ENCODE measurements around the gene ZDHHC19.
A peak's percentile ranks its signal among the peaks of the same experiment; 100 is the strongest.
"Not testable (repeated sequence)": the region's sequence is repeated elsewhere in the genome, so short reads cannot be mapped to it uniquely, and the experiment has no call there.

Gene ZDHHC19

DNA sequence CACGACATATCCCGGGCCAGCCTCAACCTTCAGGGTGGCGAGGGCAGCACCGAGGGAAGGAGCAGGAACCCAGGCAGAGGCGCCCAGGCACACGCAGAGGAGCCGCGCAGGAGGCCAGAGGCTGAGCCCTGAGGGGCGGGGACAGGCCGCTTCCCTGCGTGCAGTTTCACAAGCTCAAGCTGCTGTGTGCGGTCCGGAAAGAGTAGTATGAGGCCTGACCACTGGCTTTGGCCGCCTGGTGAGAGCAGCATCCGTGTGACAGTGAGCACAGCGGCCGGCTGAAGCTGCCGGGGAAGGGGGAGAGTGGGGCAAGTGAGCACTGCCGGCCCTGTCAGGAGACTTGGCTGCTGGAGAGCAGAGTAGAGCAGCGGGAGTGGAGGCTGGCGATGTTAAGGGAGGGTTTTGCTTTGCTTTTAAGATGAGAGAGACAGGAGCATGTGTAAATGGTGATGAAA lies 8.7 kb downstream of the ZDHHC19 start:
- no peak for DNase-seq

DNA sequence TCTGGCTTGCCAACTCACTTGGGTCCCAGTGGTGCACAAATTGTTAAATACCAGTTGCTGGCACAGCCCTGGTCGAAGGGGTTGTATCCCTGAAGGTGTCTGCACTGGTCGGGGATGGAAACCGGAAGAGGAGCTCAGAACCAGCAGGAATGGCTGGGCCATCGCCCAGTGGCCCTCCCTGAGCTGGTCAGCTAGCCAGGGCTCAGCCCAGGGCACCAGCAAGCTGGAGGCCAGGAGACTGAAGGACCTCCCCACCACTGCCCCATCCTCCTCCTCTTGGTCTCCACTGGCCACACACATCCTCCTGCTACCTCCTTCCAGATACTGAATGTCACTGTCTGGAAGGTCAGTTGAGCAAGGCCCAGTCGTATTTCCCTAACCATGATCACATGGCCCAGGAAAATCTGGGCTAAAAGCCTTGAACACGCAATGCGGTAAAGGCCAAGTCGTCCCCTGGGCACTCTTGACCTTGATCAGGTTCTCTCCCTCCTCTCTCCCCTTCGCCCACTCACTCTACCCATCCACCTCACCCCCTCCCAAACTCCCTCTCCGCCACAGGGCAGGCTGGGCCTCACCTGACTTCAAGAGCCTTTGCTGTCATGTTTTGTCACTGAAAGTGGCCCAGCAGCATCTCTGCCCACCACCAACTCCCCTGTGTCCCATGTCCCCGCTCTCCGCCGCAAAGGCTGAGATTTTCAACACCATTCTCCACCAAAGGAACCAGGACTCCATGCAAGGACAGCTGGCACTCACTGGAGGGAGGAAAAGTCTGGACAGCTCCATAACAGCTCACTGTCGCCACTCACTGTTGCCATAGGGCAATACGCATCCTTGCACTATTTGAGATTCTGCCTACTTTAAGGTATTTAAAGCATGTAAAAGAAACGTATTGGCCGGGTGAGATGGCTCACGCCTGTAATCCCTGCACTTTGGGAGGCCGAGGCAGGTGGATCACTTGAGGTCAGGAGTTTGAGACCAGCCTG lies 12.1 kb downstream of the ZDHHC19 start:
- DNase-seq, result no peak

DNA sequence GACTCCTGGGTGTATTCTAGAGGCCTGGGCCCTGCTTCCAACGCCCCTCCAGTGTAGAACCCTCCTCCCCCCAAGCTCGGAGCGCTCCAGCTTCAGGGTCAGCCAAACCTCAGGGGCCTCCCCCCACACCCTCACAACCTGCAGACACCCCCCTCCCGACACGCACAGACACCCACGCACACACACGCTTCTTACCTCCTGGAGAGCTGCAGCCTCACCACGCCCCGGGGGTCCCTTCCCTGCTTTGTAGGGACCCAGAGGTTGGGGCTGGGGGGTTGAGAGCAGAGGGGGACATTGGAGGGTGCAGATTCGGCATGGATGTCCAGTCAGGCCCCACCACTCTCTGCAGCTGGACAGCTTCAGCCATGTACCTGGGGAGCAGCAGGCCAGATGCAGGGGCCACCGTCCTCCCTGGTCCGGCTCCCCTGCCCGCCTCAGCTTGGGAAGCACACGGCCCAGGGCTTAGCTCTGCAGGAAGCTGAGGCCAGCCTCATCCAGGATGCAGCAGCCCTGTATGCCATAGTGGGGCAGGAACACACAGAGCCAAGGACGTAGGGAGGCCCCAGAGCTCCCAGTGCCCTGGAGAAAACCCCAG lies 13.0 kb downstream of the ZDHHC19 start:
- no peak for DNase-seq

DNA sequence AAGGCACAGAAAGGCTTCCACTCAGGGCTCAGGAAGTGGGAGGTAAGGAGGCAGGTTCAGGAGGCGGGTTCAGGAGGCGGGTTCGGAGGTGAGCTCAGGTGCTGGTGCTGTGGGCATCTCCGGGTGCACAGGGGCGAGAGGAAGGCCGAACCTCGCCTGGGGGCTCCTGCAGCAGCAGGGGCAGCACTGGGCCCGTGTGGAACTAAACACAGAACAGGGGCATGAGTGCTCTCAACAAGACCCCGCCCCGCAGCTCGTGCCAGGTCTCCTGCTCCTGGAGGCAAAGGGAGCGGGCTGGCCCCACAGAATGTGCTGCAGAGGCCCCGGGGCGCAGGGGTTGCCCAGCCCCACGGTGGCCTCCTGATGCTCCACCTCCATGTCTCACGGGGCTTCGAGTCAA lies 13.7 kb downstream of the ZDHHC19 start:
- no peak for DNase-seq

DNA sequence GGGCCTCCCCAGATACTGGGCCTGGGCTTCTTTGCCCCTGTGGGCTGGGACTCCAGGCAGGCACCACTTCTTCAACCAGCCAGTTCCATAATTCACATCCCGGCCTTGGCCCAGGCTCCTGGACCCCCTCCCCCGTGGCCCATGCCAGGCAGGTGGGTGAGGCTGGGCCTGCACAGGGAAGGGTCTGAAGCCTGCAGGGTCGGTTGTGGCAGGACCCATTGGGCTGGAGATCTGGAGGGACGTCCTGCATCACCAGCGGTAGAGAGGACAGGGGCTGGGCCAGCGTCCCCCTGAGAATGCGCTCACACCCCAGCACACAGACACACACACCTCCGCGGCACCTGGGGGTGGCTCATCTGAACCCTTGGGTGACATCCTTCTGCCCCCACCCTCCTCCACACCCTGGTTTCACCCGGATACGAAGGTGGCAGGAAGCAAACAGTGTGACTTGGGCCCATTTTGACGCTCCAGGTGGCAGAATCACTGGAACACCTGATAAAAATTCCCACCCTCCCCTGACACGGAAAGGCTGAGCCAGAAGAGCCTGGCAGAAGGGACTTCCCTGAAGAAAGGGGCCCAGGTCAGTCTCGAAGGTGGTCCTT lies 15.4 kb downstream of the ZDHHC19 start:
- no peak for DNase-seq

DNA sequence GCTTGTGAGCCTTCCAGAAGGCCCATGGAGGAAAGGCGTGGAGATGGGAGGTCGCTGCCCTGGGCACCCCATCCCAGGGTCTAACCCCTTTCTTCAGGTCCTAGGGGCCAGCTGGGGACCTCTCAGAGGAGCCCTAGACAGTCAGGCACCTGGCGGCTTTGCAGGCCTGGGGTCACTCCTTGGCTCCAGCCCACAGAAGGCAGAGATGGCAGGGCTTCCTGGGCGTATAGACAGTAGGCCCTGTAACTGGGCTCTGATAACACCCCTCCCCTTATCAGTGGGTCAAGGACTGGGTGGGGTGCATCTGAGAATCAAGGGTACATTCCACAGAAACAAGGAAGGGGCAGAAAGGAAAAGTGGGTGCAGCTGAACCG lies 16.7 kb downstream of the ZDHHC19 start:
- DNase-seq, result no peak

DNA sequence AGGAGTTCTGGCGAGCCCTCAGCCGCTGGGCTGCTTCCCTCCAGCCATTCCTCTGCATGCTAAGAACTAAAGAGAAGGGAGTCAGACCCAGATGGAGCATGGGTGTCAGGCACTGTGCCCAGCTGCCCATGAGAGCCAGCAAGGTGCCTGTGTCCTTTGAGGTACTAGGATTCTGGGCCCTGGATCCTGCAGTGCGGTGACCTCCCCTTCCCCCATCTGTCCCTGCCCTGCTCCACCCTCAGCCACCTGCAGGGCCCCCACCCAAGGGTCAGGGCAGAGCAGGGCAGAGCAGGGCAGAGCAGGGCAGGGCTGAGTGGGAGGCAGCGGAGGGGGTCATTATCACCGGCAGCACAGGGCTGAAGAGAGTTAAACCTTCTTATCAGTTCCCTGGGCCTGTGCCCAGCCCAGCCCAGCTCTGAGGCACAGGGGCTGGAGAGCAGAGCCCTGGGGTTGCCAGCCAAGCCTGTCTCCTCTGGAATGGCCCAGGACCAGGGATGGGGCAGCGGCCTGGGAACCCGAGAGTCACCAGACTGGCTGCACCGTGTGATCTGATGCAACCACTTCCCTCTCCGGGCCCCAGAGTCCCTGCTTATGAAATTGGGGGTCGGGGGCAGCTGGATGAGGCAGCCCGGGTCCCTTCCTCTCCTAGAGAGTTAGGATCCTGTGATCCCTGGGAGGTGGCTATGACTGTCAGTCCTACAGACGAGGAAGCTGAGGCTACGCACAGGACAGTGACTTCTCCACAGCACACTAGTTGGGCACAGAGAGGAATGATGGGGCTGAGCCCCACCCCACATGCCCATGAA lies 17.3 kb downstream of the ZDHHC19 start:
- no peak for DNase-seq

DNA sequence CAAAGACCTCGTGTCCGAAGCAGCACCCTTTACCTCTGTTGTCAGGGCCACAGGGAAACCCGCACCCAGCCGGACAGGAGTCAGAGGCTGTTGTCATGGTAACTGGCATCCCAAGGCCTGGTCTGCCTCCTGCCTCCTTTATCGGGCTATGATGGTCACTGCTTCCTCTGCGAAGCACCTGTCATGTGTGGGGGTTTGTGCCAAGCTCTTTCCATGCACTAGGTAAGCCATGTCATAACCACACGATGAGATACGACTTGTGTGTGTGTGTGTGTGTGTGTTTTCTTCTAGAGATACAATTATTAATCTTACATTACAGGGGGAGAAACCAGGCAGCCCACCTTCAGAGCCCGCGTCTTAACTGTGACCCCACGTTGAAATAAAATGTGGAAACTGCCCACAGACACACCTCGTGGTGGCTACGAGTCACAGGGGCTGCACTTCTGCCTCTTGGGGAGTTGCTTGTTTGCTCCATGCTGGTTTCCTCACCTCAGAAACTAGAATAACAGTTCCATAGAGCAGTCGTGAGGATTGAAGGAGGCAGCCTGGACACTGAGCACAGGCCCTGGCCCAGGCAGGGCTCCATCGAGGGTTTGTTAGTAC lies 18.0 kb downstream of the ZDHHC19 start:
- no peak for DNase-seq

DNA sequence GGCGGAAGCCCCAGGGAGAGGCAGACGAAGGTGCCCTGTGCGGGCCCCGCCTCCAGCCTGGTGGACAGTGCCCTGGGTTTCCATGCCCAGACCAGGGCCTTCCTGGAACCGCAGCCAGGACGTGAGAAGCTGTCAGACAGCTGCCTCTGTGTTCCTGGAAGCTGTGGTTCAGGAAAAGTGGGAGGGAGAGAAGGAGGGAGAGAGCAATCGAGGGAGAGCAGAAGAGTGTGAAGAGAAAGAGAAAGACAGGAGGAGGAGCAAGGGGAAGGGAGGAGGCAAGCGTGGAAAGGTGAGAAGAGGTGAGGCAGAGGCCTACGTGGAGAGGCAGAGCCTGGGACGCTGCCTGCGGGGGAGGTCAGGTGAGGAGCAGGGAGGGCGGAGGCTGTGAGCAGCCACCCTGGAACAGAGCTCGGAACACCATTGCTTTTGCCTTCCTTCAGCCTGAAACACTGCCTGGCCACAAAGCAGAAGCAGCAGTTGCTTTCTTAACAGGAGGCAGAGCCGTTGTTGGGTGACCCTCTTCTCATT lies 18.6 kb downstream of the ZDHHC19 start:
- DNase-seq, result no peak

DNA sequence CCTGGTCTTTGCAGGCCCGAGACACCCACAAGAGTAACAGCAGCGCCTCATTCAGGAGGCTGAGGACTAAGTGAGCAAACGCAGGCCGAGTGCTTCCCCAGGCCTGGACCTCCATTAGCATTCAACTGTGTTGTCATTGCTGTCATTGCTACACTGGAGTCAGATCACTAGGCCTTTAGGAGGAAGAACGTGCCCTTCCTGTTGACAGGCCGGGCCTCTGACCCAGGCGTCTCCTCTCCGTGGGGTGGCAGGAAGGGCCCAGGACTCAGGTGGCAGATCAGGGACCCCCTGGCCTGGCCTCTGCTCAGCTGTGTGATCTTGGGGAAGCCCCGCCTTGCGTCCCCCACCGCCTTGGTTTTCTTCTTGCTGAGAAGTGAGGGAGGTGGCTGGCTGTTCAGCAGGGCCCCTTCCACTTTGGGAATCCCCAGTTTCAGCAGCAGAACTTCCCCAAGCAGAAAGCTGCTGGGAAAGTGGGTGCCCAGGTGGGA lies 19.1 kb downstream of the ZDHHC19 start:
- DNase-seq, result peak; percentile 68

DNA sequence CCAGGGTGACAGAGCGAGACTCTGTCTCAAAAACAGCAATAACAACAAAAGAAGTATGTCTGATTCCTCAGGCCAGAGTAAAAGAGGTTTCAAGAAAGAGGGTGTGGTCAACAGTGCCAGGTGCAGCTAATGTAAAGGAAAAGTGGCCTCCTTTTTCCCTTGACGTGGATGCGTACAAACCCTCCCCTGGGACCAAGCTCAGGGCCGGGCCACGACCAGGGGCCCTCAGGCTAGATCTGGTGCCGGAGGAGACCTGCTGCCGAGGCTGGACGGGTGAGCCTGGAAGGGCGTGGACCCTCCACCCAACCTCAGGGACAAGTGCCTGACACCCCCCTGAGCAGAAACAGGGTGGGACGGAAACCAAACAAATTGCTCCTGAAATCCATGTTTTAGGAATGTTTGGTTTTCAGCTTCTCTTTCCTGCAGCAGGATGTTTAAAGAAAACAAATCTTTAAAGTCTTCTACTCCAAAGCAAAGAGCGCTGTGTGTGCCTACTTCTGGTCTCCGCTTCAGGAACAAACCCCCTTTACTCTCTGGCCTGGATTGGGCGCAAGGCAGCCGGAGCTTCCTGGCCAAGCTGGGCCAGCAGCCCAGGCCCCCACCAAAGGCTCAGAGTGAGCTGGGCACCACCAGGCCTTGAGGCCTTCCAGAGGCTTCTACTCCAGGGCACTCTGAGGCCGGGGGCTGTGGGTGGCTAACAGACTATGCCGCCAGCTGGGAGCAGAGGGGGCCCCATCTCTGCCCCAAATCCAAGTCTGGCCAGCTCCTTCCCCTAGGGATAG lies 21.4 kb downstream of the ZDHHC19 start:
- DNase-seq, result no peak

DNA sequence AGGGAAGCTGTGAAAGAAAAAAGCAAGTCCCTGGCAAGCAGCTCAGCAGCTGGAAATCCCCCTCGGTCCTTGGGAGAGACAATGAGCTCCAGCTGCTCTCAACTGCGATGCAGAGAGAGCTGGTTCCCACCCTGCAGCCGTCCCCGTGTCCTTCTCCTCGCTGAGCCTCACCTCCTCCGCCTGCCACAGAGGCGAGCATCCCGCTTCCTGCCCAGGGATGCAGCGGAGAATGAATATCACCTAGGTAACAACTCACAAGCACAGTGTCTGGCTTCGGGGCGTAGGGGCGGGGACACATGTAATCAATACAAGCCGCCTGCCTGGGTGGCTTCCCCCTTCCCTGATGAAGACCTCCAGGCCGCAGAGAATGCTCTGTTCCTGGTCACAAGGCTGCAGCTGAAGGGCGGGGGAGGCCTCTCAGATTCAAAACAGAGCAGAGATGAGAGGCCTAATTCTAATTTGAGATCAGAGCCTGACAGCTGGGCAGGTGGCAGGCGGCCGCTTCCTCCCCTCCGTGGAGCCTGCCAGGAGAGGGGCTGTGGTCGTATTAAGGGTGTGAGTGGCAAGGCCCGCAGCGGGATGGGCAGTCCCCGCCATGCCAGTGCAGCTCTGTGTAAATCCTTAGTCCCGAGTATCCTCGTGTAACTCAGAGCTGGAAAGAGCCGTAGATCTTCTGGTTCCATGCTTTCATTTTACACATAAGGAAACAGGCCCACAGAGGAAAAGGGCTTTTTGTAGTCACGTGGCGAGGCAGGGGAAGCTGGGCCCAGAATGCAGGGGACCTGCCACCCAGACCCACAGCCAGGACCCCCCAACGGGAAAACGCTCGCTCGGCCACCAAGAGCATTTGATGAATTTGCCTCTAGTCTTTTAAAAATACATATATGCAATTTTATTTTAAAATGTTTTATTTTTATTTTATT lies 24.3 kb downstream of the ZDHHC19 start:
- DNase-seq, result no peak

DNA sequence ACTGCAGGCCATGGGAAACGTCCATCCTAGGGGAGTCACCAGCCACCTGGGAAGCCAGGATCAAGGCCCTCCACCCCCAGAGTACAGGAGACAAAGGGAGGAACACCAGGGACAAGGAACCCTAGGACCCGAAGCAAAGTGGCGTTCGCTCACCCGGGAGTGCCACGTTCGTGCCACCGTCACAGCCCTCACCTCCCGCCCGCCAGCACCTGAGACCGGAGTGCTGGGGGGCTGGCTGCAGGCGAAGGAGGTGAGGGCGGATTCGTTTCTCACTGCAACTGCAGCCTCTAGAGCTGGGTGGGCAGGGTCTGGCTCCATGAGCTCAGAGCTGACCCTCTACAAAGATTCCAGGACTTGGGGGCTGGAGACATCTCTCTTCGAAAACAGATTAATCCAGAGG lies 26.3 kb downstream of the ZDHHC19 start:
- no peak for DNase-seq

DNA sequence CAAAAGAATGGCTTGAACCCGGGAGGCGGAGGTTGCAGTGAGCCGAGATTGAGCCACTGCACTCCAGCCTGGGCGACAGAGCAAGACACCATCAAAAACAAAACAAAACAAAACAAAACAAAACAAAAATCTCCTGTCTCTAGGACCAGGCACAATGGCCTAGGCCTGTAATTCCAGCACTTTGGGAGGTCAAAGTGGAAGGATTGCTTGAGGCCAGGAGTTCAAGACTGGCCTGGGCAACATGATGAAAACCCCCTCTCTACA lies 27.1 kb downstream of the ZDHHC19 start:
- not testable (repeated sequence) for DNase-seq

DNA sequence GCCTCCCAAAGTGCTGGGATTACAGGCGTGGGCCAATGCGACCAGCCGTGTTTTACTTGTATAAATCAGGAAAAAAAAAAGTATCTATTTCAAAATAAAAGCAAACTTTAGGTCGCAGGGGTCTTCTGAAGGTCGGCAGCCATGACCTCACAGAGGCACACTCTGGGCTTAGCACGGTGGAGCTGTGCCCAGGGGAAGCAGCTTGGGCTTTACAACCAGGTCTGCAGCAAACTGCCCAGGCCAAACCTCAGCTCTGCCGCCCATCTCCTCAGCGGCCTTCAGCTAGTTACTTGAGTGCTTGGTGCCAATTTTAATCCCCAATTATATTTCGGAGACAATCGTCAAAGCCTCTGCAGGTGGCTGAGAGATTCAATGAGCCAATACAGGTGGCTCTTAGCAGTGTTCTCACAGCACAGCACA lies 30.1 kb downstream of the ZDHHC19 start:
- DNase-seq, result no peak

DNA sequence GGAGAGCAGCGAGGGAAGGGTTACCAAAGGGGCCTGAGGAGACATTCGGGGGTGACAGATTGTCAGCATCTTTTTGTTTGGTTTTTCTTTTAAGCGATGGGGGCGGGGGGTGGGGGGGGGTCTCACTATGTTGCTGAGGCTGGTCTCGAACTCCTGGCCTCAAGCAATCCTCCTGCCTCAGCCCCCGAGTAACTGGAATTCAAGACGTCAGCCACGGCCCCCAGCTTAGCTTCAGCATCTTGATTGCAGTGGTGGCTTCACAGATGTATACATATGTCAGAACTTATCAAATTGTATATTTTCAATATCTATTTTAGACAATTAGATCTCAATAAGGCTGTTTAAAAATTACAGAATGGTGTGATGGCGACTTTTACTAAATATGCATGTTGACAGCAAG lies 30.9 kb downstream of the ZDHHC19 start:
- DNase-seq, result no peak

DNA sequence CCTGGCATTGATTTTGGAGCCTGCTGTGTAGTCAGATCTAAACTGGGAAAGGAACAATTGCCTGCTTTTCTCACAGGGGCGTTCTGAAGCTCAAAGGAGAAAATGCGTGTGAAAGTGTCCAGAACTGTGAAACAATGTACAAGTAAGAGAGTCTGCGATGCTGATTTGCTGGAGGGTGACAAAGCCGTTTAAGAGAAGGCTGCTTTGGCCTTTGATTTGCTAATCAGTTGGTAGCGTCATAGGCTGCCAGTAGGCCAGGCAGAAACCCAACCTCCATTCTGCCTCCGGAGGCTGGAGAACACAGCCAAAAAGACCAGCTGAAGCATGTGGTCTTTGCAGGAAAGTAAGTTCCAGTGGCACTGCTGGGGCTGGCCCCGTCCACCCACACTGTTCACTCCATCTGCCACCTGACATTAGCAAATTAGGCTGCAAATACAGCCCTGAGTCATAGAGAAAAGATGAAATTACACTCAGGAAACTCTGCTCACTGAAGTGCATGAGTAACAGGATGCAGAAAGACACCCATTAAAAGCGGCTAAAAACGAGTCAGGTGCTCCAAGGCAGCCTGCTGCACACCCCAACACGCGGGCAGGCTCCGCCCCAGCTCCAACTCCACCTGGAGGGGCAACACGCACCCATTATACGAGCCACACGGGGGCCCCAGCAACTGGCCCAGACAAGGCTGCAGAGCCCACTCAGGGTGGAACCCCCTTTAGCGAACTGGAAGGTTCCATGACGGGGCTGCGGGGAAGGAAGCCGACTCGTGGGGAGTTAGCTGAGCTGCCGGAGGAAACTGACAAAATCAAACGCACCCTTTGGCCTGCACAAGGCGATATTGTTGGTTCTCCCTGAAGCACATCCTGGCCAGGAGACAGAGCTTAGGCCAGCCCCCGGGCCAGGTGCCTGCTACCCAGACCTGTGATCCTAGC lies 31.6 kb downstream of the ZDHHC19 start:
- DNase-seq, result peak; percentile 97

DNA sequence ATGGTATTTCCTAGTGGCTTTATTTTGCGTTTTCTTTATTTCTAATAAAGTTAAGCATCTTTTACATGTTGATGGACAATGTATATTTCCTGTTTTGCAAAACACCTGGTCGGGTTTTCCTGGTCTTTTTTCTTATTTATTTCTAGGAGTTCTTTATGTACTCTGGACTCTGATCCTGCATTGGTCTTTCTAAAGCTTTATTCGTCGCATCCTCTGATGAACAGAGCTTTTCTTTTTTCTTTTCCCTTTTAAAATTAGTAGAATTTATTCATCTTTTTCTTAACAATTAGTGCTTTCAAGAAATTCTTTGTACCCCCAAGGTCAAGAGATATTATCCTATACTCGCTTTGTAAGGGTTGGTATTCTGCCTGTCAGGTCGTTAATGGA lies 32.2 kb downstream of the ZDHHC19 start:
- no peak for DNase-seq

DNA sequence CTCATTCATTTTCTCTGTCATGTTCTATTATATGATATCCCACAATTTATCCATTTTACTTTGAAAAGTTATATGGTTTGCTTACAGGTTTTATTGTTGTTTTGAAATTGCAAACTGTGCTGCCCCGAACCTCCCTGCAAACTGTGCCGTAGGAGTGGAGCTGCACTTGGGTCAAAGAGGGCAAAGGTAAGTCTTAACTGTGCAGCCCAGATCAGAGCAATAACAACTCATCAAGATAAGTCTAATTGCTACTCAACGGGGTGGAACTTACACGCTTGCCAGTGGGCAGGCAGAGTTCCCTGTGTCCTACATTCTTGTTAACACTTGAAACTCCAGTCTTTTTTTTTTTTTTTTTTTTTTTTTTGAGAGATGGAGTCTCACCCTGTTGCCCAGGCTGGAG lies 33.2 kb downstream of the ZDHHC19 start:
- no peak for DNase-seq
